Kidney (tissue), 14 donors: Measurements from ENCODE around the gene MOXD1. TPM values are rescaled to one million over a fixed set of nuclear protein-coding genes. Genes with fewer than 3 reads are reported as not detected.

Experiments used
- DNase-seq, 5 donors: peaks; one replicate each; pipeline ENCODE4 v3.0.0-alpha.2; 2013 to 2020
- FAIRE-seq: peaks from 2 replicates; lab custom pipeline; 2012; peaks lifted over from hg19 to GRCh38; lab: Jason Lieb, UNC
- H3K27ac ChIP-seq, 2 donors: one replicate each; pipeline ENCODE4 v1.7.0; 2013; ENCODE audit warnings: low read depth in 2 of 2, low read length in 2 of 2, inconsistent platforms in 1 of 2
- H3K27me3 ChIP-seq: one replicate; pipeline ENCODE4 v1.7.1; 2013; ENCODE audit warnings: low read length, inconsistent platforms; ENCODE audit not compliant: control insufficient read depth, insufficient read depth
- H3K36me3 ChIP-seq, 3 donors: one replicate each; pipeline versions ENCODE4 v1.7.0 to v1.7.1; 2013; ENCODE audit warnings: low read length in 3 of 3, control low read depth in 1 of 3, inconsistent platforms in 1 of 3; ENCODE audit not compliant: insufficient read depth in 3 of 3, control insufficient read depth in 2 of 3
- H3K4me1 ChIP-seq, 3 donors: one replicate each; pipeline versions ENCODE4 v1.7.0 to v1.7.1; 2013; ENCODE audit warnings: low read length in 3 of 3, inconsistent platforms in 1 of 3, low read depth in 1 of 3; ENCODE audit not compliant: control insufficient read depth in 2 of 3, insufficient read depth in 2 of 3
- H3K4me3 ChIP-seq, 3 donors: one replicate each; pipeline versions ENCODE4 v1.7.0 to v1.8.1; 2013; ENCODE audit warnings: low read length in 3 of 3, control low read depth in 1 of 3, inconsistent platforms in 1 of 3
- H3K9ac ChIP-seq, 3 donors: one replicate each; pipeline versions ENCODE4 v1.7.0 to v1.7.1; 2013; ENCODE audit warnings: low read length in 3 of 3, control low read depth in 1 of 3, inconsistent platforms in 1 of 3
- H3K9me3 ChIP-seq, 3 donors: one replicate each; pipeline versions ENCODE4 v1.7.0 to v1.7.1; 2013; ENCODE audit warnings: low read length in 3 of 3, control low read depth in 1 of 3, inconsistent platforms in 1 of 3; ENCODE audit not compliant: control insufficient read depth in 2 of 3, insufficient read depth in 1 of 3
- intact Hi-C: fragments of 100-400 bp; cut with DNase I; formaldehyde crosslinking; loops from one replicate; pipeline ENCODE4 v1.11.1; 2022
- polyA plus RNA-seq: library from polyadenylated mRNA; stranded (reverse); fragments of 350-450 nt; fragmentation: Illumina TruSeq; extraction: RNeasy Lipid Tissue Mini Kit (QIAGEN cat#74804); gene quantifications from one replicate; pipeline ENCODE4 v1.2.3, GENCODE V29; 2014; ENCODE audit warnings: low read depth, low replicate concordance; ENCODE audit not compliant: insufficient read depth
- total RNA-seq: library from RNA; stranded (reverse); fragmentation: NEBNext Ultra II Directional; extraction: Animal tissue kit (Norgen Biotek cat#: 25700); gene quantifications from one replicate; pipeline ENCODE4 v1.2.1, GENCODE V29; 2021
- TF ChIP-seq, protein P1 (sequence below): IDR thresholded peaks from 3 replicates; pipeline ENCODE4 v1.5.1; 2012; ENCODE audit warnings: mild to moderate bottlenecking, moderate library complexity, borderline replicate concordance; ENCODE audit not compliant: insufficient read depth; ENCODE audit errors: extremely low read depth
- donor health status: control.
- donor health status: control.
- donor health status: control.
- donor health status: control.
- donor health status: control.
- donor health status: DM: yes; HTN: yes; CAD: no.
- donor health status: Normal renal cell carcinoma (clear cell type).

MOXD1 gene
- total and polyA plus RNA-seq, 2 donors from 2014 or later: 11.6 to 35.9 TPM

DNA sequence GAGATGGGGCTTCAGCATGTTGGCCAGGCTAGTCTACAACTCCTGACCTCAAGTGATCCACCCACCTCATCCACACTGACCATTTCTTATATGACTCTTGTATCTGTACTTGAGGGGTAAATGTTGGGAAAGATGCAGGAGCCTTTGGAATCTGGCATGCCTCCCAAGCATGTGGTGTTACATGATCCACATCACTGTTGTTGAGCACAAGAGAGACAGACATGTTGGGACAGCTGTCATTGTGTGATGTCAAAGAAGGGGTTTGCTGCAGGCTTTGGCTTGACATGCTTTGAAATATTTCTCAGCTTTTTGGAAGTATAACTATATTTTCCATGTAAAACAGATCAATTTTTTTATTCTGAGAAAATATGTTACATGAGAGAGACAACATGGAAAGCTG lies 139.9 kb downstream of the MOXD1 start:
- Histone ChIP-seq H3K4me1 (no peaks in the 10 kb centered on the region), H3K27ac (no peak overlapping the region), H3K36me3 (no peaks in the 10 kb centered on the region), H3K4me3 (no peak overlapping the region), H3K27me3 (no peaks in the 10 kb centered on the region), H3K9ac (no peak overlapping the region), H3K9me3 (no peaks in the 10 kb centered on the region)
- TF ChIP-seq, protein P1, sequence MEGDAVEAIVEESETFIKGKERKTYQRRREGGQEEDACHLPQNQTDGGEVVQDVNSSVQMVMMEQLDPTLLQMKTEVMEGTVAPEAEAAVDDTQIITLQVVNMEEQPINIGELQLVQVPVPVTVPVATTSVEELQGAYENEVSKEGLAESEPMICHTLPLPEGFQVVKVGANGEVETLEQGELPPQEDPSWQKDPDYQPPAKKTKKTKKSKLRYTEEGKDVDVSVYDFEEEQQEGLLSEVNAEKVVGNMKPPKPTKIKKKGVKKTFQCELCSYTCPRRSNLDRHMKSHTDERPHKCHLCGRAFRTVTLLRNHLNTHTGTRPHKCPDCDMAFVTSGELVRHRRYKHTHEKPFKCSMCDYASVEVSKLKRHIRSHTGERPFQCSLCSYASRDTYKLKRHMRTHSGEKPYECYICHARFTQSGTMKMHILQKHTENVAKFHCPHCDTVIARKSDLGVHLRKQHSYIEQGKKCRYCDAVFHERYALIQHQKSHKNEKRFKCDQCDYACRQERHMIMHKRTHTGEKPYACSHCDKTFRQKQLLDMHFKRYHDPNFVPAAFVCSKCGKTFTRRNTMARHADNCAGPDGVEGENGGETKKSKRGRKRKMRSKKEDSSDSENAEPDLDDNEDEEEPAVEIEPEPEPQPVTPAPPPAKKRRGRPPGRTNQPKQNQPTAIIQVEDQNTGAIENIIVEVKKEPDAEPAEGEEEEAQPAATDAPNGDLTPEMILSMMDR: no peak
- no peak for FAIRE-seq
- intact Hi-C loops: no loop called here
- DNase-seq: no peak

DNA sequence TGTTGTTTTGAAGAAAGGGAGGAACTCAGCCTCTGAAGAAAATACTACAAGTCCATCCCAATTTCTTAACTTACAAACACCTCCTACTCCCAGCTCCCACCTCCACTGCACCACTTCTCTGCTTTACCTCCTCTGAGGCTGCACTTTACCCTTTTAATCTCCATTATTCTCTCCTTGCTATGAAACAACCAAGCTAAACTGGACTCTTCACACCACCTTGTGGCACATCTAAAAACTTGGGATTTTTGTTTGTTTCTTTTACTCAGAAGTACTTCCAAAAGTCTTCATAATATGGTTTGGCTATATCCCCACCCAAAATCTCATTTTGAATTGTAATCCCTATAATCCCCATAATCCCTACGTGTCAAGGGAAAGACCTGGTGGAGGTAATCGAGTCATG lies 142.2 kb downstream of the MOXD1 start:
- H3K36me3 ChIP-seq: no peaks in the 10 kb centered on the region
- no peaks in the 10 kb centered on the region for H3K4me1 ChIP-seq
- DNase-seq (no peak), FAIRE-seq (no peak)
- no peak overlapping the region for H3K9ac ChIP-seq
- no peaks in the 10 kb centered on the region for H3K27me3 ChIP-seq
- no peak overlapping the region for H3K27ac ChIP-seq
- TF ChIP-seq, protein P1: peak; percentile 18
- H3K9me3 ChIP-seq: no peaks in the 10 kb centered on the region
- intact Hi-C loops: no loop called here
- no peak overlapping the region for H3K4me3 ChIP-seq

DNA sequence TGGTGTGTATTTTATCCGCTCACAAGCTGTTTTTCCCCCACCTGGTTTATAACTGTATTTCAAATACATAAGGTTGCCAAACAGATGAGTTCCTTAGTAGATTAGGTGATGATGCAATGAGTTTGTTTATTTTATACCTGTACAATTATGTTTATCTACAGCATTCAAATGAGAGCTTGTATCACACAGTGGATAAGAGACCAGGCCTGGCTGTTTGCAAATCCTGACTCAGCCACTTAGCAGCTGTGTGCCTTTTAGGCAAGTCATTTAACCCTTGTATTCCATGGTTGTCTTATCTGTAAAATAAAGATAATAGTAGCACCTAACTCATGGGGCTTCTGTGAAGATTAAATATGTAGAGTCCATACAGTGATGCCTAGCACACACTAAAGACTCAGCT lies 143.7 kb downstream of the MOXD1 start:
- Histone ChIP-seq H3K27ac (no peak overlapping the region), H3K27me3 (no peaks in the 10 kb centered on the region), H3K4me3 (no peak overlapping the region), H3K9me3 (no peaks in the 10 kb centered on the region), H3K36me3 (no peaks in the 10 kb centered on the region), H3K4me1 (no peaks in the 10 kb centered on the region), H3K9ac (no peak overlapping the region)
- no peak for FAIRE-seq
- DNase-seq: no peak
- TF ChIP-seq, protein P1: no peak
- intact Hi-C loops: no loop called here

DNA sequence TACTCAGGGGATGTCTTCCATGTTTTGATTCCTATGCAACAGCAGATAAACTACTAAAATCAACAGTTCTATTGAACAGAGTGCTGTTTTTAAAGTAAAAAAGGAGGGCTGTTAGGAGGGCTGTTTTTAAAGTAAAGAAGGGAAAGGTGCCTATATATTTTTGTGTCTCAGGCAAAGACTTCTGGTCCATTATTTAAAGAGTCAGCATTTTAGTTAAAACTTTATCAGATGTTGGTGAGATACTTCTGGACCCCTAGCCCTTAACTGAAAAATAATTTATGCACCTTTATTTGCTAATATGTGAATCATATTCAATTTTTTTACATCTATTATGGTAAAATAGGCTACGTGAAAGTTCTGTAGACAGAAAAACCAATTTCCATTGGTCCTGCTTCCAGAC lies 144.8 kb downstream of the MOXD1 start:
- FAIRE-seq: no peak

More for the DNA sequence above, 144.8 kb downstream of the MOXD1 start:
- intact Hi-C loops: no loop called here
- H3K4me3 ChIP-seq: no peak overlapping the region
- TF ChIP-seq, protein P1: no peak
- H3K4me1 ChIP-seq: no peaks in the 10 kb centered on the region
- DNase-seq: no peak
- no peak overlapping the region for H3K9ac ChIP-seq
- H3K27ac ChIP-seq: no peak overlapping the region
- H3K9me3 ChIP-seq: no peaks in the 10 kb centered on the region
- H3K27me3 ChIP-seq: no peaks in the 10 kb centered on the region
- no peaks in the 10 kb centered on the region for H3K36me3 ChIP-seq
